Panc1 (cell line): ENCODE measurements around the gene ALDH1A1. TPM values are rescaled to one million over a fixed set of nuclear protein-coding genes. Genes with fewer than 3 reads are reported as not detected.

Experiments
- ATAC-seq: fragments of 200-7000 bp; cut with Tn5 transposase; 2 replicates; pipeline ENCODE4 v1.9.1; 2020; ENCODE audit warnings: mild to moderate bottlenecking, moderate library complexity
- BruUV-seq: library from RNA; stranded (reverse); fragments of 400-500 nt; replicated peaks from 2 replicates; lab custom pipeline; 2021; lab: Mats Ljungman, UMichigan
- CTCF ChIA-PET: fragments of 300-600 bp; sonication (Branson Sonifier 250); formaldehyde crosslinking; loops from one replicate; lab custom pipeline; 2022; ENCODE audit warnings: antibody characterized with exemption; lab: Charles Lee
- POLR2A ChIA-PET: fragments of 300-600 bp; sonication (Branson Sonifier 250); formaldehyde crosslinking; loops from one replicate; lab custom pipeline; 2022; ENCODE audit warnings: antibody characterized with exemption; lab: Charles Lee
- DNase-seq: peaks from one replicate; pipeline ENCODE4 v3.0.0-alpha.2; 2010; ENCODE audit warnings: low read depth, low spot score
- H3K27ac ChIP-seq: 2 replicates; pipeline ENCODE4 v1.5.1; 2011; ENCODE audit warnings: mild to moderate bottlenecking, low read length, inconsistent platforms
- H3K27me3 ChIP-seq: fragments of 200-500 bp; sonication (Bioruptor generic); 2 replicates; pipeline ENCODE4 v1.6.0; 2014; ENCODE audit warnings: low read length, inconsistent platforms; ENCODE audit not compliant: control insufficient read depth, insufficient read depth
- H3K36me3 ChIP-seq: fragments of 200-500 bp; sonication (Bioruptor generic); 2 replicates; pipeline ENCODE4 v1.5.1; 2014; ENCODE audit warnings: inconsistent platforms, mild to moderate bottlenecking, low read length, moderate library complexity; ENCODE audit not compliant: control insufficient read depth, insufficient read depth
- H3K4me1 ChIP-seq: 2 replicates; pipeline ENCODE4 v1.5.1; 2011; ENCODE audit warnings: inconsistent platforms, mild to moderate bottlenecking, low read length, moderate library complexity; ENCODE audit not compliant: control insufficient read depth, insufficient read depth
- H3K4me3 ChIP-seq, 2 experiments: 2 replicates each; pipeline ENCODE4 v1.5.1; 2011 to 2012; ENCODE audit warnings: low read depth in 2 of 2, low read length in 2 of 2, mild to moderate bottlenecking in 2 of 2, inconsistent platforms in 1 of 2, moderate library complexity in 1 of 2
- H3K9me3 ChIP-seq: fragments of 200-500 bp; sonication (Bioruptor generic); 2 replicates; pipeline ENCODE4 v1.5.1; 2014; ENCODE audit warnings: low read depth, mild to moderate bottlenecking, inconsistent platforms, low read length, moderate library complexity; ENCODE audit not compliant: control insufficient read depth, insufficient read depth
- CTCF ChIP-seq: fragments of 450-650 bp; IDR thresholded peaks from 2 replicates; pipeline ENCODE4 v1.5.1; 2017; ENCODE audit warnings: mild to moderate bottlenecking
- POLR2AphosphoS5 ChIP-seq: IDR thresholded peaks from 2 replicates; pipeline ENCODE4 v1.6.1; 2012; ENCODE audit warnings: mild to moderate bottlenecking, low read depth, low read length, moderate library complexity
- REST ChIP-seq, 2 experiments: IDR thresholded peaks; 2 replicates each; pipeline ENCODE4 v1.6.1; 2011 to 2012; ENCODE audit warnings: low read depth in 2 of 2, control low read depth in 1 of 2, low read length in 1 of 2, mild to moderate bottlenecking in 1 of 2, moderate library complexity in 1 of 2; ENCODE audit not compliant: insufficient read depth in 1 of 2
- SIN3A ChIP-seq: IDR thresholded peaks from 2 replicates; pipeline ENCODE4 v1.6.1; 2012; ENCODE audit warnings: low read depth, mild to moderate bottlenecking, low read length, moderate library complexity, borderline replicate concordance; ENCODE audit not compliant: insufficient read depth
- TCF7L2 ChIP-seq: IDR thresholded peaks from 2 replicates; pipeline ENCODE4 v1.6.1; 2011; ENCODE audit warnings: mild to moderate bottlenecking, low read depth, low read length, inconsistent platforms
- in situ Hi-C: cut with HindIII; loops from 2 replicates; pipeline ENCODE4 v1.10.0; 2016; ENCODE audit warnings: low sequenced_read_pairs, low pct_unique_long_range_greater_than_20kb
- intact Hi-C: fragments of 100-400 bp; cut with micrococcal nuclease; formaldehyde crosslinking; loops from one replicate; pipeline ENCODE4 v1.10.0; 2022; ENCODE audit not compliant: unreplicated experiment
- total RNA-seq: library from RNA; stranded (reverse); gene quantifications from one replicate; pipeline ENCODE4 v1.2.1, GENCODE V29; 2021; ENCODE audit not compliant: unreplicated experiment

ALDH1A1 gene
- total RNA-seq, 1 experiment from 2014 or later = 0.54 TPM

GRCh38 chr9:72979405-72980100 lies 26.7 kb upstream of the ALDH1A1 start:
- intact Hi-C loops (no loop called here), in situ Hi-C loops (no loop called here)
- H3K9me3 ChIP-seq = no peaks in the 10 kb centered on the region
- no TSS peak for BruUV-seq
- H3K27me3 ChIP-seq = no peaks in the 10 kb centered on the region
- no peak overlapping the region for H3K4me3 ChIP-seq
- no peaks in the 10 kb centered on the region for H3K4me1 ChIP-seq
- DNase-seq = no peak
- no peak overlapping the region for H3K27ac ChIP-seq
- no peak for ATAC-seq
- POLR2A ChIA-PET = no interaction called here
- no peaks in the 10 kb centered on the region for H3K36me3 ChIP-seq
- CTCF ChIA-PET = no interaction called here
- TF ChIP-seq TCF7L2 (no peak), CTCF (no peak), SIN3A (no peak), POLR2AphosphoS5 (no peak), REST (IDR thresholded peaks at IDR 0.05; ENCODE audit: insufficient read depth in 1 of 2, low read depth in 2 of 2, low read length in 1 of 2) (no peak)

- TF ChIP-seq CTCF (no peak), SIN3A (no peak), REST (IDR thresholded peaks at IDR 0.05; ENCODE audit: insufficient read depth in 1 of 2, low read depth in 2 of 2, low read length in 1 of 2) (no peak), TCF7L2 (no peak), POLR2AphosphoS5 (no peak)
- CTCF ChIA-PET = no interaction called here
- no peaks in the 10 kb centered on the region for H3K36me3 ChIP-seq
- H3K4me1 ChIP-seq = no peaks in the 10 kb centered on the region
- ATAC-seq (no peak), DNase-seq (no peak)
- H3K27me3 ChIP-seq = no peaks in the 10 kb centered on the region
- H3K4me3 ChIP-seq = no peak overlapping the region
- POLR2A ChIA-PET = no interaction called here
- H3K27ac ChIP-seq = no peak overlapping the region
- no peaks in the 10 kb centered on the region for H3K9me3 ChIP-seq
- intact Hi-C loops = no loop called here
- in situ Hi-C loops = no loop called here
- no TSS peak for BruUV-seq
These were observed 25.9 kb upstream of the ALDH1A1 start for GRCh38 chr9:72978744-72979143.
